Cardiac muscle cell (in vitro differentiated cells and primary cell): ENCODE measurements around the gene VSTM5. TPM values are rescaled to one million over a fixed set of nuclear protein-coding genes. Genes with fewer than 3 reads are reported as not detected.

Experiments
- DNase-seq, 2 donors: peaks; one replicate each; pipeline versions ENCODE4 v3.0.0 to v3.0.0-alpha.2; 2010 to 2017; ENCODE audit warnings: low read depth in 1 of 2, low spot score in 1 of 2
- H3K27ac ChIP-seq: fragments of 200-600 bp; sonication (generic); 2 replicates; pipeline ENCODE4 v1.5.1; 2016
- H3K27me3 ChIP-seq: fragments of 200-600 bp; sonication (generic); 2 replicates; pipeline ENCODE4 v1.6.0; 2016; ENCODE audit warnings: control low read depth
- H3K36me3 ChIP-seq: fragments of 200-600 bp; sonication (generic); 2 replicates; pipeline ENCODE4 v1.5.1; 2016; ENCODE audit warnings: control low read depth
- H3K4me1 ChIP-seq: fragments of 200-600 bp; sonication (generic); 2 replicates; pipeline ENCODE4 v1.8.1; 2017; ENCODE audit warnings: low read depth, mild to moderate bottlenecking, mixed run types
- H3K4me3 ChIP-seq: fragments of 200-600 bp; sonication (generic); 2 replicates; pipeline ENCODE4 v1.5.1; 2016; ENCODE audit warnings: mild to moderate bottlenecking
- H3K9me3 ChIP-seq: fragments of 200-600 bp; sonication (generic); 2 replicates; pipeline ENCODE4 v1.5.1; 2017; ENCODE audit warnings: low read depth, mild to moderate bottlenecking, control low read depth
- CTCF ChIP-seq: IDR thresholded peaks from 2 replicates; pipeline ENCODE4 v1.5.1; 2012; ENCODE audit warnings: low read depth, mild to moderate bottlenecking, low read length
- polyA plus RNA-seq: library from polyadenylated mRNA; unstranded; fragments of >200 nt; fragmentation: Nextera tagmentation; extraction: Ambion mirVana; gene quantifications from 2 replicates; pipeline ENCODE4 v1.2.1, GENCODE V29; 2016
- total RNA-seq: library from RNA; depleted of rRNA; stranded (reverse); fragments of >200 nt; gene quantifications from 2 replicates; pipeline ENCODE4 v1.2.3, GENCODE V29; 2016

The VSTM5 gene
- total and polyA plus RNA-seq, 2 experiments from 2014 or later = 0.15 TPM; not detected in 1

- Histone ChIP-seq H3K9me3 (no peaks in the 10 kb centered on the region), H3K27me3 (no peaks in the 10 kb centered on the region), H3K36me3 (peaks cover 80% of the 10 kb centered on the region), H3K27ac (no peak overlapping the region), H3K4me1 (peaks cover 2% of the 10 kb centered on the region), H3K4me3 (no peak overlapping the region)
- TF ChIP-seq CTCF = no peak
- peak in 1 of 2 donors; percentile 47 for DNase-seq
Observed at GRCh38 chr11:93791493-93791892, 58.9 kb downstream of the VSTM5 start.

GRCh38 chr11:93784935-93785360 lies 65.5 kb downstream of the VSTM5 start:
- H3K4me3 ChIP-seq = peak overlapping the region; percentile 99
- peak overlapping the region; percentile 98 for H3K27ac ChIP-seq
- DNase-seq = peak; percentile 12 to 18
- peaks cover 14% of the 10 kb centered on the region for H3K4me1 ChIP-seq
- no peaks in the 10 kb centered on the region for H3K9me3 ChIP-seq
- no peaks in the 10 kb centered on the region for H3K27me3 ChIP-seq
- no peak for TF ChIP-seq CTCF
- H3K36me3 ChIP-seq = peaks cover 17% of the 10 kb centered on the region

DNA sequence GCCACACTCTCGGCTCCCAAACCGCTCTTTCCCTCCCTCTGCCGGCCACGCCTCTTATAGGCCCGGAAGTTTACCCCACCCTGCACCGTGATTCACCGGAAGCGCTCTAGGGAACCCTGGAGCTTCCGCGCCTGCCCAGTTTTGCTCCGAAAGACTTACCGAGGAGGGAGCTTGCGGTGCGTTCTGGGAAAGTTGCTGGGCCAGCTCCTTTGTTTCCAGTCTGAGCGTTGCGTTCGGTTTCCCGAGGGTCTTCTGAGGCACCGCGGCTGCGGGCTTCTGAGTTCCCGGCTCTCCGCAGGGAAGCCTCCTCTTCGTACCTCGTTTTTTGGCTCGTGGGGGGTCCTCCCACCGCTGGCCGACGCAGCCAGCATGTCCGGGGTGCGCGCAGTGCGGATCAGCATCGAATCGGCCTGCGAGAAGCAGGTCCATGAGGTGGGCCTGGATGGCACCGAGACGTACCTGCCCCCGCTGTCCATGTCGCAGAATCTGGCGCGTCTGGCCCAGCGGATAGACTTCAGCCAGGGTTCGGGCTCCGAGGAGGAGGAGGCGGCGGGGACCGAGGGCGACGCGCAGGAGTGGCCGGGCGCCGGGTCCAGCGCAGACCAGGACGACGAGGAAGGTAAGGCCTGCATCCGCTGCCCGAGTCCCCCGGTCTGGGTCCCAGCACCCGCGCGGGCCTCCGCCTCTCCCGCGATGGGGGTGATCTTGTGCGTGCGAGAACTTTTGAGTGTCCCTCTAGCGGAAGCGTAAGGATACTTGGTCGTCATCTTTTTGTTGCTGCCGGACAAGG lies 66.1 kb downstream of the VSTM5 start, which contains the start of gene MED17:
Gene MED17 (plus strand): TSS at position 138 of the 790 bp plus-strand sequence. CDS start 232 bp downstream, at position 370.
- Histone ChIP-seq H3K9me3 (no peaks in the 10 kb centered on the region), H3K27ac (peak within 1 kb of the TSS; percentile 98), H3K4me1 (peaks cover 14% of the 10 kb centered on the region), H3K4me3 (peak within 1 kb of the TSS; percentile 99), H3K36me3 (peaks cover 14% of the 10 kb centered on the region), H3K27me3 (no peaks in the 10 kb centered on the region)
- peak; percentile 93 to 96 for DNase-seq
- peak; percentile 47 for TF ChIP-seq CTCF

DNA sequence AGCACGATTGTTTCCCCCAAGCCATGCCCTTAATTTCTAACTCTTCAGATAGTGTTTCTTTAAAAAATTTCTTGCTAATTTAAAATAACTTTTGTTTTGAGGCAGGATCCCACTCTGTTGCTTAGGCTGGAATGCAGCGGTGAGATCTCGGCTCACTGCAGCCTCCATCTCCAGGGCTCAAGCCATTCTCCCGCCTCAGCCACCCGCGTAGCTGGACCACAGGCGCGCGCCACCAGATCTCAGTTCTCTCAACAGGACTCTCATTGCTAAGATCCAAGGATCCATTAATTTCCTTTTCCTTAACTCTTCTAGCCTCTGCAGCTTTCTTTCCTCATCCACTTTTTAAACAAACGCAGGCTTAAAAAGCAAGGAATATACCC lies 66.7 kb downstream of the VSTM5 start:
- no peak for TF ChIP-seq CTCF
- H3K27me3 ChIP-seq = no peaks in the 10 kb centered on the region

GRCh38 chr11:93783362-93783761 lies 67.1 kb downstream of the VSTM5 start:
- no peaks in the 10 kb centered on the region for H3K9me3 ChIP-seq
- no peak for TF ChIP-seq CTCF
- H3K4me3 ChIP-seq = peak overlapping the region; percentile 99
- peaks cover 6% of the 10 kb centered on the region for H3K36me3 ChIP-seq
- no peak overlapping the region for H3K27ac ChIP-seq
- no peak for DNase-seq
- H3K4me1 ChIP-seq = peaks cover 14% of the 10 kb centered on the region
- no peaks in the 10 kb centered on the region for H3K27me3 ChIP-seq

More for the DNA sequence above, 66.7 kb downstream of the VSTM5 start:
- Histone ChIP-seq H3K9me3 (no peaks in the 10 kb centered on the region), H3K36me3 (peaks cover 8% of the 10 kb centered on the region), H3K4me1 (peaks cover 14% of the 10 kb centered on the region), H3K4me3 (peak overlapping the region; percentile 99), H3K27ac (peak overlapping the region; percentile 98)
- DNase-seq = no peak
